HG02943 (cell line): ENCODE data around the gene HOXB6.

Experiments used
- ATAC-seq: cut with Tn5 transposase; IDR thresholded peaks from one replicate; pipeline ENCODE4 v1.9.1; 2021; ENCODE audit warnings: mild to moderate bottlenecking, low read depth, moderate library complexity; ENCODE audit not compliant: unreplicated experiment

HOXB6 gene

DNA sequence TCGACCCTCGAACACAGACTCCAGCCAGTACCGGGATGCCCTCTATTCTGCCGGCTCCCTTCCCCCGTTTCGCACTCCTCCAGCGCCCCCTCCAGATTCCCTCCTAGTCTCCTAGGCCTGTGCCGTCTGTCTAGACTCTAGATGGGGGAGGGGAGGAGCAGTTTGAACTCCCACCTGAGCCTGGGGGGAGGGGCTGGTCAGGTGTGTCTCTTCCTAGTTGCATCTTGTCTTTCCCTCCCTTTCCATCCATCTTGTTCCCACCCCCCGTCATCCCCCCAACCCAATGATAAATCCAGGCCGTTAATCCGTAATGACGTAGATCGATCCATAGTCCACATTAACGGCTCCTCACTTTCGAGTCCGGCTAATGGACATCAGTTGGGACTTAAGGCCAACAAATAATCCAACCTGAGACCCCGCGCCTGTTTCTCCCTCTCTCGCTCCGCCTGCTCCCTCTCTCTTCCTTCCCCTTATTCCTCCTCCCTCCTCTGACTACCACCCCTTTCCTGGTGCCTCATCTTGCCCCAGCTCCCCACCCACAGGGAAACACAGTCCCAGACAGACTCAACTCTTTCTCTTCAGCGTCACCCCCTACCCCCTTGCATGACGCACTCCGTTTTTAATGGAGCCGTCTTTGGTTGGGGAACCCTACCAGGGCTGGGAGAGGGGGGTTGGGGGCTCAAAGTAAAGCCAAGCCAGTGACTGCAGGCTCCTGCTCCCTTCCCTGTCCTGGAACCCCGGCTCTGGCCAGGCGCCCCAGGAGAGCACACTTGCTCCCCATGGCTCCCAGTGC lies 7.9 kb downstream of the HOXB6 start:
- no peak for ATAC-seq

DNA sequence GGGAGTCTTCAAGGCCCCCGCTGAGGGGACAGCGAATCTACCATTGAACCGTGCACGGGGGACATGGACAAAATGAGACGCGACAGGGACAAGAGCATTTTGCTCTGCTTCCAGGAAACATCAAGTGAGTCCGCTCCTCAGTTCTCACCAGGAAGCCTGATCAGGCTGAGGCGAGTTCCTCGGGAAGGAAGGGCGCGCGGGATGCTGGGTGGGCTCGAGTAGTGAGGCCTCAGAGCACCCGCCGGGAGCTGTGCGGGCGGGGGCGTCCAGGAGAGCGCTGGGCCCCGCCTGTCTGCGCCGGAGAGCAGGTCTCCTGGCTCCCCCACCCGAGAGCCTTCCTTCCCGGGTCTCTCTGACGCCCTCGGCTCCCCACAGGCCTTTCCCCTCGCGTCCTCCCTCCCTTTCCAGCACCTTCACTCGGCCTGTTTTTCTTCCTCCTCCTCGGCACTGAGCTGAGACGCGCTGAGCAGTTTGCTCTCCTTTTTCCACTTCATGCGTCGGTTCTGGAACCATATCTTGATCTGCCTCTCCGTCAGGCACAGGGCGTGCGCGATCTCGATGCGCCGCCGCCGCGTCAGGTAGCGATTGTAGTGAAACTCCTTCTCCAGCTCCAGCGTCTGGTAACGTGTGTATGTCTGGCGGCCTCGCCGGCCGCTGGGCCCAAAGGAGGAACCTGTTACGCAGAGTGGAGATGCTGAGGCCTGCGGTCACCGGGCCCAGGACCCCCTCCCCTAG lies 8.6 kb downstream of the HOXB6 start:
- no peak for ATAC-seq

DNA sequence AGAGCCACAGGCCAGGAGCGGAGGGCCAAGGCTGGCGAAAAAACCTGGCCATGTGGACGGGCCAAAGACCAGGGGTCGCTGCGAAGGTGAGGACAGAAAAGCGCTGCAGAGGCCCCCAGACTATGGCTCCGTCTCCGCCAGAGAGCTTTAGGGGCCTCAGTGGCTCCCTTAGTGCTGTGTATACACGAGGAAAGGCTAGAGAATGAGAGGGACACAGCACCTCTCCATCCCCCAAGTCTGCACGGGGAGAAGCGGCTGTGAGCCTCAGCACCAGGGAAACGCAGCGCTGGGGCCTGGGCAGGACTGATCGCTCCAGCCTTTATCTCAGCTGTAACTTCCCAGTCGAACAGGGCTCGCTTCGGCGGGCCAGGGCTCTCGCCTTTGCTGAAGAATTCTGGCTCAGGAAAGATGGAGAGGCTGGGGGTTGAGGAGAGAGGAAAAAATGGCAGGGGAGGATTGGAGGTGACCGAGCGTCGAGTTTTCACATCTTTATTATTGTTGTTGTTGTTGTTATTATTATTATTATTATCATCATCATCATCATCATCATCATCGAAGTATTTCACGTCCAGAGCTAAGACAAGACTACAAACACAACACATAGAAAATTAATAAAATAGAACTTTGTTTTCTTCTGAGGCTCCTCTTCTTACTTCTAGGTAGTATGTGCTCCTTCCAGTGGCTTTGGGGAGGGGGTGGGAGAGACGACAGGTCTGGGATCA lies 9.3 kb downstream of the HOXB6 start:
- ATAC-seq = no peak

DNA sequence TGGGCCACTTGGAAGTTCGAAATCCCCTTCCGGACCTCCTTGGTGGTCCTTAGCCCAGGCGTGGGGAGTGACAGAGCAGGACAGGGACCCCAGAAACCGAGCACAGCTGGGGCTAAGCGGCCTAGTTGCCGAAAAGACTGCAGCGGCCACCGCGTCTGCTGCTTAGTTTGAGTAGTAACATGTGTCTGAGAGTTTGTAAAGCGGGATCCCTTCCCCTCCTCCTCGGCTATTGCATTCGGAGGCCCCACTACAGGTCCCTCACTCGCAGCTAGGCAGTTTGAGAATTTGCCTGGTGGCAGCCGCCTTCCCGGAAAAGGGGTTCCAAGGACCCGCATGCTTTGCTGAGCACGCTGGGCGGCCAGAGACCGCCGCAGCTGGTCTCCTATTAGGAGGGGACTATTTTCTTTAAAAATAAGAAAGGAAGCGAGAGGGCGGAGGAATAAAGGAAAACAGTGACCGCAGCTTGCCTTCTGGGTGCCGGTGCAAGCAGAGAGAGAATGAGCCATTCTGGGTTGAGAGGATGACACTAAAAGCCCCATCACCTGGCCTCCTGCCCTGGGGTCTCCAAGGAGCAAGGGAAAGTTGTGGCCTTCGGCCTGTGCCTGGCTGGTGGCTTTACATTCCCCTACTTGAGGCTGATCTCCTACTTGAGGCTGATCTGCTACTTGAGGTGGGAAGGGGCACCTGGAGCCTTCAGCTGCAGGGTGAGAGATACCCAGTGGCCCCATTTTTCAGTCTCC lies 10.1 kb downstream of the HOXB6 start:
- ATAC-seq = no peak

DNA sequence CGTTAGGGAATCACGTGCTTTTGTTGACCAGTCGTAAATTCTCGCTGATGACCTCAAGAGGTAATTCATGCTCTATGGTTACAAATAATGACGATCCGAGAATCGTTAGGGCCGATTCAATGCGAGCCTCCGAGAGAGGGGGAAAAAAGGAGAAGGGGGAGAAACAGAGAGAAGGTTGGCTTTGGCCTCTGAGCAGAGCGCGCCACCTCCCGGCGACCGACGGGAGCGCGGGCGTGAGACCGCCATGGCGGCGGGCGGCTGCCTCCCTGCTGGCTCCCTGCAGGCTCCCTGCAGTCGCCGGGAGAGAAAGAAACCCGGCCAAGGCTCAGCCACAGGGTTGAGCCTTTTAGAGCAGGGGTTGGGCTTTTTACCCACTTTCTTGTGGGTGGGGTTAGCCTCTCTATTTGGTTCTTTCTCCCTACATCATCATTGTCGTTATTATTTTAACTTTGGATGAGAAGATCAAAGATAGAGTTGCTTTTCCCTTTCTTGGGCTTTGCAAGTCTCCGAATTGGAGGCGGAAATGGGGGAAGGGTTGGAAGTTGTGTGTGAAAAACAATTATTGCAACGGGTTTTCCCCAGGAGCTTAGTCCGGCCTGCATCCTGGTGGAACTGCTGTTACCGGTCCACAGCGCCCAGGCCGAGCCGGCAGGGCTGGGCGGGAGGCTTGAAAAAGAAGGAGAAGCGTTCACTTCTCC lies 10.8 kb downstream of the HOXB6 start:
- ATAC-seq = no peak

DNA sequence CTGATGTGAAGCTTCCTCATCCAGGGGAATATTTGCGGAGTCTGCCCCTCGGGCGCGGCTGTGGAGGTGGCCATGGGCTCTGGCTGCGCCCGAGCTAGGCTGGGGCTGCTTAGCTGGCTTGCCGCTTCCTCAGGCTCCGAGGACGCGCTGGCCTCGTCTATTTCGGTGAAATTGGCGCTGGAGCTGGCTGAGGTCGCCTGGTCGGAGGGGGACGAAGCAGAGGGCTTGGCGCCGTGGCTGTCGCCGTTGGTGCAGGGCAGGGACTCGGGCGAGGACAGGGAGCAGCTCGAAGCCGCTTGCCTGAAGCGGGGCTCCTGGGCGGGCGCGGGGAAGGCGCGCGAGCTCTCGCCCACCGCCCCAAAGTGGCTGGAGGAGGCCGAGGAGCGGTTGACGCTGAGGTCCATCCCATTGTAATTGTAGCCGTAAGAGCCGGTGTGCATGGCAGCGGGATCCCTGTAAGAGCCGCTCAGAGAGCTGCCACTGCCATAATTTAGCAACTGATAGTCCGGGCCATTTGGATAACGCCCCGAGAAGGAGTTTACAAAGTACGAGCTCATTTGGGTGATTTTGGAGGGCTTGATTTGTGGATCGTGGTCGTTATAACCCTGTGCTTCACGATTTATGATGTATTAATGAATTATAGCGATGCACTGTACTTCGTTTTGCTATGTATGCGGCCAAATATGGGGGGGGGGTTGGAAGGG lies 11.5 kb downstream of the HOXB6 start, which contains the start of gene HOXB5:
Gene HOXB5, minus strand, starts transcription at position 654 of the 704 bp plus-strand sequence. Its CDS starts 97 bp downstream, at position 557.
- no peak for ATAC-seq

DNA sequence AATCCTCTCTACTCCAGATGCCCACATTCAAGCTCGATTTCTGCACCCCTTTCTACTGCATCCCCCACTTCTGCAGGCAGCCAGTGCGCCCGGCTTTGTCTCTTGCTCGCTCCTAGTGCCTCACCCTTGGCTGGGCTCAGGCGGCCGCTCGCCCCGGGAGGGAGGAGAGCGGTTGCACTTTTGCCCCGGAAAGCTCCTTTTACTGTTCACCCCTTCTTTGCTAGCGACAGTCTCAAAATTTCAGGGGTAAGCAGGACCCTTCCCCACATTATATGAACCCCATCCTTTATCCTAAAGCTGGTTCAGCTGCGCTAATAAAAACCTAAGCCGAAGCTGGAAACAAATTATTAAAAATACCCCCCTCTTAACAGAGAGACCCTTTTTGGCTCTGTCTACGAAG lies 12.2 kb downstream of the HOXB6 start:
- ATAC-seq = no peak

DNA sequence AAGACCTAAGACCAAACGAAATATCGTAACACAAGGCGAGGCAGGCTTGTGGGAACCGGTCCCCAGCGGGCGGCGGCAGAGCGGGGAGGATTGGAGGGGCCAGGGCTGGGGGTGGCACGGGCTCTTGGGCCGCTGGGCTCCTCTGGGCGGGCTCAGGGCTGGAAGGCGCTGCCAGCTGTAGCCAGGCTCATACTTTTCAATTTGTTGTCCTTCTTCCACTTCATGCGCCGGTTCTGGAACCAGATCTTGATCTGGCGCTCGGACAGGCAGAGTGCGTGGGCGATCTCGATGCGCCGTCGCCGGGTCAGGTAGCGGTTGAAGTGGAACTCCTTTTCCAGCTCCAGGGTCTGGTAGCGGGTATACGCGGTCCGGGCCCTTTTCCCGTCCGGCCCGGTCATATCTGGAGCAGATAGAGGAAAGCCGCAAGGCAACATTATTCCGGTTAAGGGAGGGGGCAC lies 12.7 kb downstream of the HOXB6 start:
- no peak for ATAC-seq

DNA sequence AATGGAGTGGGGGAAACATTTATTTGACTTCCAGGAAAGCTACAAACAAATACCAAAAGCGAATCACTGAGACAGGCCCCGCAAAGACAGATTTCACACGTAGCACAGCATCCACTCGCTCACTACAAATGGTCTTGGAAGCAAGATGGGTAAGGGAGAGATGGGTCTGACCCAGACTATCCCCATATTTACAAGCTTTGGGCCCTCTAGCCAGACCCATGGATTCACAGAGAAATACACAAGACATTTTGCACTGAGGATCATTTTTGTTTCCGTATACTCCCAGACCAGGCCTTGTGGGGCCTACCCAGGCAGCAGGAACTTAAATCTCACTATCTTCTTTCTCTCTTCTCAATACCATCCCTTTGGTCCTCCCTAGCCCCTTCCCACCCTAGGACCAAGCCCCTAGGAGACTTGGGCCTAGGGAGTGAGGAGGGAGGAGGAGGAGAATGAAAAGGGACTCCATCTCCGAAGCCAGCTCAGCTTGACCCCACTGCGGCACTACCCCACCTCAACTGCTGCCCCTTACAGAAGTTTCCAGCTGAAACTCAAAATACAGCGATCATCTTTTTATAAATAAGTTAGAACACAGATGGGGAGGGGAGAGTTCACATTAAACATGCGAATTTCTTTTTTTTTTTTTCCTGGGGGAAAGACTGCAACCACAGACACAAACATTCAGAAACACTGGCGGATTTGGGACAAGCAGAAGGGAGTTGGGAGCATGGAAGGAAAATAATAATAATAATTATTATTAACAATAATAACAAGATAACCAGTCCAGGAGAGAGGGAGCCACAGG lies 13.3 kb downstream of the HOXB6 start:
- no peak for ATAC-seq

DNA sequence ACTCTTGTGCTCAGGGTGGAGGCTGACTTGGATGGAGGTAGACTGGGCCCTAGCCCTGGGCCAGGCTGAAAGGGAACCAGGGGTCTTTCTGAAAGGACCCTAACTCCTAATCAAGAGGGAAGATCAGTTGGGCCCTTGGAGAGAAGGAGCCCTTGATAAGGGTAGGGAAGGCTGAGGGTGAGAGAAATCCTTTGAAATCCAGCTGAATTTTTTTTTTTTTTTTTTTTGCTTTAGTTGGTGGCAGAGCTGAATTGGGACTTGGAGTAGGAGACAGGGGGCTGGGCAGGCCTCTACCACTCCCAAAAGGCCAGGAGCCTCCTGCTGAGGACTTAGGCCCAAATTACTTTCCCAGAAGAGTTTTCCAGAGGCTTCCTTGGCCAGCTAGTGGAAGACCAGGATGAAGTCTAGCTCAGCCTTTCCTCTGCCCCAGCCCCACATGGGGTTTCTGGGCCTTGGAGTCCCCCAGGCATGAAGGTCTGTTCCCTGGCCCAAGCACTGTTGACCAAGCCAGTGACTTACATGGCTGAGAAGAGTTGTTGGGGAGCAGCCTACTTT lies 14.1 kb downstream of the HOXB6 start:
- ATAC-seq = no peak

DNA sequence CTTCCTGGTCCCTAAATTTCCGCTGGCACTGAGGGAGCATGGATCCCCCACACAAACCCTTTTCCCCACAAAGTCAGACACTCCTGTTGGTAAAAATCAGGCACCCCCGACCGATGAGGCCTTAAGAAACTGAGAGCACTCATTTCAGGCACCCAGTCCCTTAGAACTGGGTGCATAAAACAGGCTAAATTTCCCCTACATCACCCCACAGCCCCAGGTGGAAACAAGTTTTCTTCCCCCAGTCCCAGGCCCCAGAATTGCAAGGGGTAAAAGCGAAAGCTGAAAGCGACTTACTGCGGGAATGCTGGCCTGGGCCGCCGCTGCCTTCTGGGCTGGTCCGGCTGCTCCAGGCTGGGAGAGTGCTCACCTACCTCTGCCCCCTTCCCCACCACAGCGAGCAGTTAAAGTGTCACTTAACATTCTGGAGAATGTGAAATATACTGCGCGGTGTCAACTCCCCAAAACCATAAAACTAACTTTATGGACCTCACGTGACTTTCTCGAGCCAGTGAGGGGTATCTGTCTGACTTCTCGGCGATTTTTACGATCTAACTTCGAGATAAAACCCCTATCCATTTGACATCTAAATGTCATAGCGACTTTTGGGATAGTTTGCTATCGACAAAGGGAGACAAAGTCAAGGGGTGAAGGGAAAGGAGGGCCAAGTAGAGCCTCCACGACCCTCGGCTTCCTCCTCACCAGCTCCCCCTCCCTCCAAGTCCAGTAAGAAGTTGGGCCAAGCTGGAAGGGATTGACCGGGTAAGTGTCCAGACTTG lies 14.8 kb downstream of the HOXB6 start, which contains the start of gene HOXB3:
Gene HOXB3, minus strand, starts transcription at position 411 of the 776 bp plus-strand sequence. CDS start 37,767 bp downstream, outside the sequence.
- no peak for ATAC-seq

DNA sequence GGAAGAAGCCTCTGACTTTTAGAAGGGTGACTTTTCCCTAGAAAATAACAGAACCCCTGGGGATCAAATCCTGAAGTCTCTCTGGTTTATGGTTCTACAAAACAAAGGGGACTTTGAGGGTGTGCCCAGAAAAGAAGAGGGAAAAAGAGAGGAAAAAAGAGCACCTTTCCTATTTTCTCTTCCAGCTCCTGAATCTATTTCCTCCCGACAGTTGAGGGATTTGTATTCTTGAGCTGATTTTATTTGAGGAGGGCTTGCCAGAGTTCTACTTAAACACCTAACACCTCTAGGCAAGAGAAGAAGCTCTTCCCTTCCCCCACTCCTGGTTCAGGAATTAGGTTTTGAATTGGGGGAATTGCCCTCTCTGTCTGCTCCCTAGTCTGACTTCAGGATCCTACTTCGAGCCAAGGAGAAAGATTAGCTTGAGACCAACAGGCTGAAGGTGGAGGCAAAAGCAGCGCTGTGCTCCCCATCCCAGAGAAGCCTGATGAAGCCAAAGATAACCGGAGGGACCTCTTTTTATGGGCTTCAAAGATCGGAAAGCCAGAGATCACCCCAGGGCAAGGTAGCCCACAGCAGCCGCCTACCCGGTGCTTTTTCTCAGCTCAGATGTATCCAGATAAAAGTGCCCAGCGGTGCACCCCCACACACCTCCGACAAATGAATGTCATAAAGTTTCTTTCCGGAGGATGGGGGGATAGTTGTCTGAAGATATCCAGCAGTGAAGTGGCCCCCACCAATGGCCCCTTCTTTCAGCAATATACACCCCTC lies 15.5 kb downstream of the HOXB6 start:
- no peak for ATAC-seq

DNA sequence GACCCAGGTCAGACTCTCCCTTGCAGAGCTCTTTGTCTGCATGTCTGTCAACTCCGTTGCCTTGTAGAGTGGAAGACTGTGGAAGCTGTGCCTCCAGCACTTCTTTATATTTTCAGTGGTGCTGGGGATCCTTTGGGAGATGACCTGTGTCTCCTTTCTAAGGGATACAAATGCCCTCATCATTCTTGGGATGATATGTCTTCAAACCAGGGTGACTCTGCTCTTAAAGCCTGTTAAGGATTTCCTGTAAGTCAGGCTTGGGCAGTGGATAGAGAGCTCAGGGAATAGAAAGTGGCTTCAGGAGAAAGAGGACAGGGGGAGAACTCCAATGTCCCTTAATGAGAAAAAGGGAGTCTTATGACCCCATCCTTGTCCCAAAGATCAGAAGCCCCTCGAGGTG lies 16.3 kb downstream of the HOXB6 start:
- no peak for ATAC-seq

DNA sequence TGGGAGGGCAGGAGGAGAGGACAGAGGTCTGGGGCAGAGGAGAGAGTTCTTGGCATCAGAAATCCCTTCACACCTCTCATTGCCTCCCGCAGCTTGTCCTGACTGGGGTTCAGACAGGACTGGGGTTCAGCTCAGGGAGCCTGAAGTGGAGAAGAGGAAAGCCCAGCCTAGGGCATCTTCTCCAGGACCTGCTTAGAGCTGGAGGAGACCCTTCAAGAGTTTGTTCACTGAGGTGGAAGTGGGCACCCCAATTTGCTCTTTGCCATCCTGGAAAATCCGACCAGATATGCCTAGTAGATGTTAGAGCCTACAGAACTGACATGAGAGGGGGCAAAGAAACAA lies 16.7 kb downstream of the HOXB6 start:
- ATAC-seq = no peak

DNA sequence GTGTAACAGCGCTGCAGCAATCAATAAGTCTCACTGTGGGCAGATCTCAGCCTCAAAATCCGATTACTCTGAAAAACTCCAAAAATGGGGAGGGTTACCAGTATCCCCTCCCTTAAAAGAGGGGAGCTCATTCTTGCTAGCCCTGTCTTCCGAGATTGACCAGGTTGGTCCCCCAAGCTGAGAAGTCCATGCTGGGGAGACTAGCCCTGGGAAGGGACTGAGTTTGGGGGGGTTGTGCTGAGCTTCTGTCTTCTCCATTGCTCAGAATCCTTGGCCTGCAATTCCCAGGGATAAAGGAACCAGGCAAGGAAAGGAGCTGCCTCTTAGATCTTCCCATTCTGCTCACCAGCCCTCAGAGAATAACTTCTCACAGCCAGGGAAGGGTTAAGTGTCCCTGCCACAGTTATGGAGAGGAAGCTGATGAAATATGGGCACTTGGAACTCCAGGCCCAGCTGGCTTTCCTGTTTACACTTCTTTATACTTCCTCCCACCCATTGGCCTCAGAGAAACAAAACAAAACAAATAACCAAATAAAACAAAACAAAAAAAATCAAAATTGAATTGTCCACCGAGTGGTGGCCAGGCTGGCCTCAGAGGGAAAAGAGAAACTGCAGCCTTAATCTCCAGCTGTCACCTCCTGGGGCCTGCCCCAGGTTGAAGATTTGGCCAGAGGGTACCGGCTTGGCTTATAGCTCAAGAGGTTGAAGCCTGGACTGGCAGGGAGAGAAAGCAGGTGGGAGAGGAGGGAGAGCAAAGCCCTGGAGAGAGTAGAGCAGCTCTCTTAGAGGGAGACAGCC lies 17.3 kb downstream of the HOXB6 start:
- ATAC-seq = no peak
